A673 (cell line): ENCODE data around the gene PRR23E. TPM values are rescaled to one million over a fixed set of nuclear protein-coding genes. Genes with fewer than 3 reads are reported as not detected.

Experiments used
- BruUV-seq: library from RNA; stranded (reverse); fragments of 400-500 nt; replicated peaks from 2 replicates; lab custom pipeline; 2021; lab: Mats Ljungman, UMichigan
- CTCF ChIA-PET: fragments of 300-600 bp; sonication (Branson Sonifier 250); formaldehyde crosslinking; loops from one replicate; lab custom pipeline; 2022; ENCODE audit warnings: antibody characterized with exemption; lab: Charles Lee
- POLR2A ChIA-PET: fragments of 300-600 bp; sonication (Branson Sonifier 250); formaldehyde crosslinking; loops from one replicate; lab custom pipeline; 2022; ENCODE audit warnings: antibody characterized with exemption; ENCODE audit not compliant: low non-redundant PET; lab: Charles Lee
- DNase-seq: peaks from one replicate; pipeline ENCODE4 v3.0.0-alpha.2; 2015; ENCODE audit warnings: low spot score
- H3K27ac ChIP-seq: fragments of 200-600 bp; sonication (generic); 2 replicates; pipeline ENCODE4 v1.5.1; 2016; ENCODE audit warnings: mixed run types, low read depth, mild to moderate bottlenecking, mixed read lengths, antibody characterized with exemption, low read length; ENCODE audit not compliant: poor library complexity, severe bottlenecking
- H3K27me3 ChIP-seq: fragments of 200-600 bp; sonication (generic); replicated peaks from 2 replicates; pipeline ENCODE4 v1.6.1; 2017; ENCODE audit warnings: mixed run types, low read depth, mild to moderate bottlenecking, mixed read lengths, antibody characterized with exemption, low read length; ENCODE audit not compliant: insufficient read depth, poor library complexity
- H3K36me3 ChIP-seq: fragments of 200-600 bp; sonication (generic); 2 replicates; pipeline ENCODE4 v1.6.1; 2016; ENCODE audit warnings: mixed run types, mild to moderate bottlenecking, mixed read lengths, antibody characterized with exemption, low read length; ENCODE audit not compliant: insufficient read depth, poor library complexity, severe bottlenecking
- H3K4me1 ChIP-seq: fragments of 200-600 bp; sonication (generic); 2 replicates; pipeline ENCODE4 v1.6.1; 2017; ENCODE audit warnings: mixed run types, mild to moderate bottlenecking, mixed read lengths, antibody characterized with exemption, low read length; ENCODE audit not compliant: insufficient read depth, poor library complexity, severe bottlenecking
- H3K4me3 ChIP-seq: fragments of 200-600 bp; sonication (generic); 2 replicates; pipeline ENCODE4 v1.5.1; 2016; ENCODE audit warnings: low read depth, mixed run types, mild to moderate bottlenecking, mixed read lengths, low read length; ENCODE audit not compliant: poor library complexity, severe bottlenecking
- H3K9me3 ChIP-seq: fragments of 200-600 bp; sonication (generic); 2 replicates; pipeline ENCODE4 v1.6.1; 2016; ENCODE audit warnings: mixed run types, low read depth, mild to moderate bottlenecking, mixed read lengths, antibody characterized with exemption, low read length; ENCODE audit not compliant: poor library complexity, severe bottlenecking
- EZH2 ChIP-seq: fragments of 200-600 bp; sonication (generic); IDR thresholded peaks from 2 replicates; pipeline ENCODE4 v1.6.1; 2017; ENCODE audit warnings: borderline replicate concordance, low read depth, mild to moderate bottlenecking, mixed read lengths, antibody characterized with exemption, low read length; ENCODE audit not compliant: poor library complexity, severe bottlenecking
- intact Hi-C: fragments of 100-400 bp; cut with micrococcal nuclease; formaldehyde crosslinking; loops from one replicate; pipeline ENCODE4 v1.10.0; 2022; ENCODE audit not compliant: unreplicated experiment
- total RNA-seq: library from RNA; stranded (reverse); gene quantifications from 2 replicates; pipeline ENCODE4 v1.2.3, GENCODE V29; 2021
- TF ChIP-seq, protein P1 (sequence below): fragments of 300-800, 200-600 bp; sonication (generic); conservative IDR thresholded peaks from 2 replicates; pipeline ENCODE4 v1.5.1; 2017; ENCODE audit warnings: low read depth, mild to moderate bottlenecking, antibody characterized with exemption, low read length, moderate library complexity, mixed read lengths

PRR23E gene
- total RNA-seq, 1 experiment from 2014 or later, result not detected

DNA sequence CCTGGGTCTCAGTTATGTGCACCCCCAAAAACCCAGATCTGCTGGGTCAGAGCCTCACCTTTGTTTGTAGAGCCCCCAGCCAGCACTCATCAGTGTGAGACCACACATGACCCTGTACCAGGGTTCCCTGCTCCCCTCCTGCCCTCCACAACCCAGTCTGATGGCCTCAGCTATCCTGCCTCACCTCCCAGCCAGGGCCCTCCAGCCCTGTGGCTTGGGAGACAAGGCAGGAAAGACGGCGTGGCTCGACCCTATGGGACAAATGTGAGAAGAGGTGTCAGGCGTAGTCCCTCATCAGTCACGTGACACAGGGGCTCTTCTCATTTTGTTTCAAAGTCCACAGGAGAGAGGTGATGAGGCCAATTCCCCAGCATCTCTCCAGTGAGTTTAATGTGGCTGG, 28.3 kb upstream of the PRR23E start:
- Histone ChIP-seq H3K9me3 (no peaks in the 10 kb centered on the region), H3K4me1 (no peaks in the 10 kb centered on the region), H3K27me3 (peaks cover 41% of the 10 kb centered on the region), H3K27ac (no peak overlapping the region), H3K36me3 (no peaks in the 10 kb centered on the region), H3K4me3 (no peak overlapping the region)
- no TSS peak for BruUV-seq
- ChIA-PET POLR2A (no interaction called here), CTCF (no interaction called here)
- DNase-seq, result no peak
- intact Hi-C loops, result no loop called here
- no peak for TF ChIP-seq EZH2
- TF ChIP-seq, protein P1, sequence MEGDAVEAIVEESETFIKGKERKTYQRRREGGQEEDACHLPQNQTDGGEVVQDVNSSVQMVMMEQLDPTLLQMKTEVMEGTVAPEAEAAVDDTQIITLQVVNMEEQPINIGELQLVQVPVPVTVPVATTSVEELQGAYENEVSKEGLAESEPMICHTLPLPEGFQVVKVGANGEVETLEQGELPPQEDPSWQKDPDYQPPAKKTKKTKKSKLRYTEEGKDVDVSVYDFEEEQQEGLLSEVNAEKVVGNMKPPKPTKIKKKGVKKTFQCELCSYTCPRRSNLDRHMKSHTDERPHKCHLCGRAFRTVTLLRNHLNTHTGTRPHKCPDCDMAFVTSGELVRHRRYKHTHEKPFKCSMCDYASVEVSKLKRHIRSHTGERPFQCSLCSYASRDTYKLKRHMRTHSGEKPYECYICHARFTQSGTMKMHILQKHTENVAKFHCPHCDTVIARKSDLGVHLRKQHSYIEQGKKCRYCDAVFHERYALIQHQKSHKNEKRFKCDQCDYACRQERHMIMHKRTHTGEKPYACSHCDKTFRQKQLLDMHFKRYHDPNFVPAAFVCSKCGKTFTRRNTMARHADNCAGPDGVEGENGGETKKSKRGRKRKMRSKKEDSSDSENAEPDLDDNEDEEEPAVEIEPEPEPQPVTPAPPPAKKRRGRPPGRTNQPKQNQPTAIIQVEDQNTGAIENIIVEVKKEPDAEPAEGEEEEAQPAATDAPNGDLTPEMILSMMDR, result no peak

DNA sequence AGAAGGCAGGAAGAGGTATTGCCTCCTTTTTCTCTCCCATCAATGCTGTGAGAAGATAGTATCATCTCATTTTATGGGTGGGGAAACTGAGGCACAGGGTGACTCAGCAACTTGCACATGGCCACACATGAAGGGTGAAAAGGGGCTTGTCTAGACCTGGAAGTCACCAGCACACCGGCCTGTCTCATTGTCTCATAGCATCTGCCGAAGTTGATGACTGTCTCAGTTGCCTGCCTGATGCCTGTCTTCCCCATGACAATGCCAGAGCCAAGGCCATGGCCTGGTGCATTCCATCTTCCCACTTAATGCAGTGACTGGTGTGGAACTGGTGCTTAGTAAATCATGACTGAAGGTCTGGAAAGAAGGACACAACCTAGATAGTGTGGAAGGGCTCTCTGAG, 27.9 kb upstream of the PRR23E start:
- H3K9me3 ChIP-seq, result no peaks in the 10 kb centered on the region
- BruUV-seq, result no TSS peak
- no peak for TF ChIP-seq EZH2
- TF ChIP-seq, protein P1, result no peak
- H3K4me1 ChIP-seq, result no peaks in the 10 kb centered on the region
- no peaks in the 10 kb centered on the region for H3K36me3 ChIP-seq
- no peak overlapping the region for H3K27ac ChIP-seq
- H3K27me3 ChIP-seq, result peaks cover 45% of the 10 kb centered on the region
- CTCF ChIA-PET, result no interaction called here
- POLR2A ChIA-PET, result no interaction called here
- no peak for DNase-seq
- intact Hi-C loops, result no loop called here
- H3K4me3 ChIP-seq, result no peak overlapping the region

- no peak for TF ChIP-seq EZH2
- TF ChIP-seq, protein P1, result no peak
Observed at GRCh38 chr3:127165694-127166485, 27.0 kb upstream of the PRR23E start.

More at GRCh38 chr3:127165694-127166485, 27.0 kb upstream of the PRR23E start:
- CTCF ChIA-PET, result no interaction called here
- peaks cover 51% of the 10 kb centered on the region for H3K27me3 ChIP-seq
- H3K9me3 ChIP-seq, result no peaks in the 10 kb centered on the region
- no peaks in the 10 kb centered on the region for H3K36me3 ChIP-seq
- DNase-seq, result no peak
- BruUV-seq, result no TSS peak
- no peak overlapping the region for H3K27ac ChIP-seq
- intact Hi-C loops, result no loop called here
- POLR2A ChIA-PET, result no interaction called here
- no peaks in the 10 kb centered on the region for H3K4me1 ChIP-seq
- H3K4me3 ChIP-seq, result no peak overlapping the region
